ENCODE data around the gene RUNX2.

DNA sequence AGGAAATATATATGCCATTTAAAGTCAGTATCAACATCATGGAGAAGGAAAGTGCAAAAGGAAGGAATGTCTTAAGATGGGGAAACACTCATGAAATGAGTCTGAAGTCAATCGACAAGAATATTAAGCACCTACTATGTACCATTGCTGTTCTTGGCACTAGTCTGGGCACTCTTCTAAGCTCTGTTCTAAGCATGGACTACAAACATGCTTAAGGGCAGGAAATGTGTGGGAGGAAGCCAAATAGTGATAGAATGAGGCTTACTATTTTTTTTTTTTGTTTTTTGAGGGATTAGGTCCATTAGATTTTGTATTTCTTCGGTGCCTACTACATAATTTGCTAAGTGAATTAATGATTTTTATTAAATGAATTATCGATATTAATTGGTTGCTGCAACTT lies 133.4 kb downstream of the RUNX2 start:
- TF ChIP-seq, protein P1, sequence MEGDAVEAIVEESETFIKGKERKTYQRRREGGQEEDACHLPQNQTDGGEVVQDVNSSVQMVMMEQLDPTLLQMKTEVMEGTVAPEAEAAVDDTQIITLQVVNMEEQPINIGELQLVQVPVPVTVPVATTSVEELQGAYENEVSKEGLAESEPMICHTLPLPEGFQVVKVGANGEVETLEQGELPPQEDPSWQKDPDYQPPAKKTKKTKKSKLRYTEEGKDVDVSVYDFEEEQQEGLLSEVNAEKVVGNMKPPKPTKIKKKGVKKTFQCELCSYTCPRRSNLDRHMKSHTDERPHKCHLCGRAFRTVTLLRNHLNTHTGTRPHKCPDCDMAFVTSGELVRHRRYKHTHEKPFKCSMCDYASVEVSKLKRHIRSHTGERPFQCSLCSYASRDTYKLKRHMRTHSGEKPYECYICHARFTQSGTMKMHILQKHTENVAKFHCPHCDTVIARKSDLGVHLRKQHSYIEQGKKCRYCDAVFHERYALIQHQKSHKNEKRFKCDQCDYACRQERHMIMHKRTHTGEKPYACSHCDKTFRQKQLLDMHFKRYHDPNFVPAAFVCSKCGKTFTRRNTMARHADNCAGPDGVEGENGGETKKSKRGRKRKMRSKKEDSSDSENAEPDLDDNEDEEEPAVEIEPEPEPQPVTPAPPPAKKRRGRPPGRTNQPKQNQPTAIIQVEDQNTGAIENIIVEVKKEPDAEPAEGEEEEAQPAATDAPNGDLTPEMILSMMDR (IDR thresholded peaks at IDR 0.05; ENCODE audit: poor library complexity, severe bottlenecking) = no peak
- TF ChIP-seq EZH2 (IDR thresholded peaks at IDR 0.05; ENCODE audit: borderline replicate concordance, insufficient read depth, low read length, poor library complexity, severe bottlenecking) (no peak), TAF1 (IDR thresholded peaks at IDR 0.05; ENCODE audit: low read depth) (no peak), POLR2AphosphoS5 (IDR thresholded peaks at IDR 0.05) (no peak), EP300 (conservative IDR thresholded peaks at IDR 0.05; ENCODE audit: poor library complexity, severe bottlenecking) (no peak)
- TF ChIP-seq, protein P2, sequence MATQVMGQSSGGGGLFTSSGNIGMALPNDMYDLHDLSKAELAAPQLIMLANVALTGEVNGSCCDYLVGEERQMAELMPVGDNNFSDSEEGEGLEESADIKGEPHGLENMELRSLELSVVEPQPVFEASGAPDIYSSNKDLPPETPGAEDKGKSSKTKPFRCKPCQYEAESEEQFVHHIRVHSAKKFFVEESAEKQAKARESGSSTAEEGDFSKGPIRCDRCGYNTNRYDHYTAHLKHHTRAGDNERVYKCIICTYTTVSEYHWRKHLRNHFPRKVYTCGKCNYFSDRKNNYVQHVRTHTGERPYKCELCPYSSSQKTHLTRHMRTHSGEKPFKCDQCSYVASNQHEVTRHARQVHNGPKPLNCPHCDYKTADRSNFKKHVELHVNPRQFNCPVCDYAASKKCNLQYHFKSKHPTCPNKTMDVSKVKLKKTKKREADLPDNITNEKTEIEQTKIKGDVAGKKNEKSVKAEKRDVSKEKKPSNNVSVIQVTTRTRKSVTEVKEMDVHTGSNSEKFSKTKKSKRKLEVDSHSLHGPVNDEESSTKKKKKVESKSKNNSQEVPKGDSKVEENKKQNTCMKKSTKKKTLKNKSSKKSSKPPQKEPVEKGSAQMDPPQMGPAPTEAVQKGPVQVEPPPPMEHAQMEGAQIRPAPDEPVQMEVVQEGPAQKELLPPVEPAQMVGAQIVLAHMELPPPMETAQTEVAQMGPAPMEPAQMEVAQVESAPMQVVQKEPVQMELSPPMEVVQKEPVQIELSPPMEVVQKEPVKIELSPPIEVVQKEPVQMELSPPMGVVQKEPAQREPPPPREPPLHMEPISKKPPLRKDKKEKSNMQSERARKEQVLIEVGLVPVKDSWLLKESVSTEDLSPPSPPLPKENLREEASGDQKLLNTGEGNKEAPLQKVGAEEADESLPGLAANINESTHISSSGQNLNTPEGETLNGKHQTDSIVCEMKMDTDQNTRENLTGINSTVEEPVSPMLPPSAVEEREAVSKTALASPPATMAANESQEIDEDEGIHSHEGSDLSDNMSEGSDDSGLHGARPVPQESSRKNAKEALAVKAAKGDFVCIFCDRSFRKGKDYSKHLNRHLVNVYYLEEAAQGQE (IDR thresholded peaks at IDR 0.05; ENCODE audit: borderline replicate concordance) = no peak
